WTC11 (cell line): ENCODE results near the gene TMEM259. TPM values are rescaled to one million over a fixed set of nuclear protein-coding genes. Genes with fewer than 3 reads are reported as not detected.

Experiments used
- GABPB1 ChIP-seq: sonication (generic); formaldehyde crosslinking; IDR thresholded peaks from 2 replicates; pipeline ENCODE4 v1.8.1; 2023; ENCODE audit warnings: mild to moderate bottlenecking, missing genetic modification reagents
- GRHL2 ChIP-seq: fragments of 250-450 bp; sonication (Bioruptor Pico); IDR thresholded peaks from 2 replicates; pipeline ENCODE4 v1.8.0; 2022; ENCODE audit warnings: mild to moderate bottlenecking, moderate library complexity; ENCODE audit not compliant: insufficient replicate concordance, severe bottlenecking
- GTF2I ChIP-seq: fragments of 250-450 bp; sonication (Bioruptor Pico); conservative IDR thresholded peaks from 2 replicates; pipeline ENCODE4 v1.4.0; 2021; ENCODE audit warnings: mild to moderate bottlenecking
- IRF2 ChIP-seq: sonication (generic); formaldehyde crosslinking; IDR thresholded peaks from 2 replicates; pipeline ENCODE4 v1.8.0; 2022; ENCODE audit warnings: low read depth, missing genetic modification reagents, borderline replicate concordance
- JUN ChIP-seq: sonication (generic); formaldehyde crosslinking; IDR thresholded peaks from 2 replicates; pipeline ENCODE4 v1.8.0; 2023; ENCODE audit warnings: mild to moderate bottlenecking, missing genetic modification reagents
- MXD4 ChIP-seq: fragments of 250-450 bp; sonication (Bioruptor Pico); IDR thresholded peaks from 2 replicates; pipeline ENCODE4 v1.8.0; 2021; ENCODE audit warnings: mild to moderate bottlenecking, moderate library complexity, borderline replicate concordance
- NFATC4 ChIP-seq: fragments of 250-450 bp; sonication (Bioruptor Pico); IDR thresholded peaks from 2 replicates; pipeline ENCODE4 v1.9.0; 2021; ENCODE audit warnings: mild to moderate bottlenecking
- NFYB ChIP-seq: sonication (generic); formaldehyde crosslinking; conservative IDR thresholded peaks from 2 replicates; pipeline ENCODE4 v1.8.0; 2022; ENCODE audit warnings: low read depth, missing genetic modification reagents
- NR3C1 ChIP-seq: sonication (generic); formaldehyde crosslinking; conservative IDR thresholded peaks from 2 replicates; pipeline ENCODE4 v1.8.1; 2023; ENCODE audit warnings: low read depth, mild to moderate bottlenecking, missing genetic modification reagents
- RORB ChIP-seq: fragments of 250-450 bp; sonication (Bioruptor Pico); IDR thresholded peaks from 2 replicates; pipeline ENCODE4 v1.9.0; 2021; ENCODE audit warnings: mild to moderate bottlenecking
- SMAD4 ChIP-seq: sonication (generic); formaldehyde crosslinking; IDR thresholded peaks from 2 replicates; pipeline ENCODE4 v1.8.0; 2022; ENCODE audit warnings: mild to moderate bottlenecking, missing genetic modification reagents
- TP53 ChIP-seq: sonication (generic); formaldehyde crosslinking; IDR thresholded peaks from 2 replicates; pipeline ENCODE4 v1.8.1; 2023; ENCODE audit warnings: mild to moderate bottlenecking, missing genetic modification reagents
- ZNF121 ChIP-seq: sonication (generic); formaldehyde crosslinking; IDR thresholded peaks from 2 replicates; pipeline ENCODE4 v1.8.0; 2023; ENCODE audit warnings: missing genetic modification reagents
- ZNF317 ChIP-seq: sonication (generic); formaldehyde crosslinking; IDR thresholded peaks from 2 replicates; pipeline ENCODE4 v1.8.1; 2023; ENCODE audit warnings: low read depth, mild to moderate bottlenecking, moderate library complexity, missing genetic modification reagents, borderline replicate concordance
- ZNF396 ChIP-seq: fragments of 250-450 bp; sonication (Bioruptor Pico); IDR thresholded peaks from 2 replicates; pipeline ENCODE4 v1.8.0; 2021; ENCODE audit warnings: mild to moderate bottlenecking, moderate library complexity, borderline replicate concordance
- ZNF416 ChIP-seq: fragments of 250-450 bp; sonication (Bioruptor Pico); IDR thresholded peaks from 2 replicates; pipeline ENCODE4 v1.9.0; 2021; ENCODE audit warnings: mild to moderate bottlenecking, inconsistent platforms
- ZNF423 ChIP-seq: fragments of 250-450 bp; sonication (Bioruptor Pico); IDR thresholded peaks from 2 replicates; pipeline ENCODE4 v2.1.2; 2022; ENCODE audit warnings: mild to moderate bottlenecking, moderate library complexity
- total RNA-seq: library from RNA; stranded (reverse); gene quantifications from 3 replicates; pipeline ENCODE4 v1.2.3, GENCODE V29; 2021
- TF ChIP-seq, protein P1 (sequence below): fragments of 250-450 bp; sonication (Bioruptor Pico); IDR thresholded peaks from 2 replicates; pipeline ENCODE4 v1.9.0; 2021; ENCODE audit warnings: mild to moderate bottlenecking, borderline replicate concordance
- TF ChIP-seq, protein P2 (sequence below): sonication (generic); formaldehyde crosslinking; IDR thresholded peaks from 2 replicates; pipeline ENCODE4 v1.8.1; 2023; ENCODE audit warnings: mild to moderate bottlenecking, missing genetic modification reagents, borderline replicate concordance
- TF ChIP-seq, protein P3 (sequence below): sonication (generic); formaldehyde crosslinking; IDR thresholded peaks from 2 replicates; pipeline ENCODE4 v1.8.0; 2022; ENCODE audit warnings: mild to moderate bottlenecking, missing genetic modification reagents
- TF ChIP-seq, protein P4 (sequence below): sonication (generic); formaldehyde crosslinking; conservative IDR thresholded peaks from 2 replicates; pipeline ENCODE4 v1.8.1; 2023; ENCODE audit warnings: mild to moderate bottlenecking, low read depth, missing genetic modification reagents, moderate library complexity
- TF ChIP-seq, protein P5 (sequence below): fragments of 250-450 bp; sonication (Bioruptor Pico); IDR thresholded peaks from 2 replicates; pipeline ENCODE4 v1.9.0; 2021; ENCODE audit warnings: mild to moderate bottlenecking
- TF ChIP-seq, protein P6 (sequence below): sonication (generic); formaldehyde crosslinking; IDR thresholded peaks from 2 replicates; pipeline ENCODE4 v1.8.0; 2023; ENCODE audit warnings: missing genetic modification reagents

The TMEM259 gene
- total RNA-seq, 1 experiment from 2014 or later, result 202 TPM

DNA sequence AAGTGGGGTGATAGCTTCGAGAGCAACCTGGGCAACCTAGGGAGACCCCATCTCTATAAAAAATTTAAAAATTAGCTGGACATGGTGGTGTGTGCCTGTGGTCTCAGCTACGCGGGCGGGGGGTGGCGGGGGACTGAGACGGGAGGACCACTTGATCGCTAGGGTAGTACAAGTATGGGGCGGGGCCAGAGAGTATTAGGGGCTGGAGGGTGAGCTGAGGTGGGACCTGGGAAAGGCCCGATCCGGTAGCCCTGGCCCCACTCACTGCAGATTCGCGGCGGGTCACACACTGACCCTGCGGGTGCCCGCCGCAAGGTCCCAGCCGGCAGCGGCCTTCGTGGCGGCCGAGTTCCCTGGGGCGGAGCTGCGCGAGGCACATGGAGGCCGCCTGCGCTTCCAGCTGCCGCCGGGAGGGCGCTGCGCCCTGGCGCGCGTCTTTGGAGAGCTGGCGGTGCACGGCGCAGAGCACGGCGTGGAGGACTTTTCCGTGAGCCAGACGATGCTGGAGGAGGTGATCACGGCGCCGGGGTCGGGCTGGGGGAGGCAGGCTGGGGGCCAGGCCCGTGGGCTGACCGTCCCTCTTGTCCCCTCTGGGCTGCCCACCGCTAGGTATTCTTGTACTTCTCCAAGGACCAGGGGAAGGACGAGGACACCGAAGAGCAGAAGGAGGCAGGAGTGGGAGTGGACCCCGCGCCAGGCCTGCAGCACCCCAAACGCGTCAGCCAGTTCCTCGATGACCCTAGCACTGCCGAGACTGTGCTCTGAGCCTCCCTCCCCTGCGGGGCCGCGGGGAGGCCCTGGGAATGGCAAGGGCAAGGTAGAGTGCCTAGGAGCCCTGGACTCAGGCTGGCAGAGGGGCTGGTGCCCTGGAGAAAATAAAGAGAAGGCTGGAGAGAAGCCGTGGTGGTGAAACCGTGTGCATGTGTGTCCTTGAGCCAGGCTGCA is 44.0 kb upstream of the TMEM259 start (continued):
- TF ChIP-seq, protein P1, sequence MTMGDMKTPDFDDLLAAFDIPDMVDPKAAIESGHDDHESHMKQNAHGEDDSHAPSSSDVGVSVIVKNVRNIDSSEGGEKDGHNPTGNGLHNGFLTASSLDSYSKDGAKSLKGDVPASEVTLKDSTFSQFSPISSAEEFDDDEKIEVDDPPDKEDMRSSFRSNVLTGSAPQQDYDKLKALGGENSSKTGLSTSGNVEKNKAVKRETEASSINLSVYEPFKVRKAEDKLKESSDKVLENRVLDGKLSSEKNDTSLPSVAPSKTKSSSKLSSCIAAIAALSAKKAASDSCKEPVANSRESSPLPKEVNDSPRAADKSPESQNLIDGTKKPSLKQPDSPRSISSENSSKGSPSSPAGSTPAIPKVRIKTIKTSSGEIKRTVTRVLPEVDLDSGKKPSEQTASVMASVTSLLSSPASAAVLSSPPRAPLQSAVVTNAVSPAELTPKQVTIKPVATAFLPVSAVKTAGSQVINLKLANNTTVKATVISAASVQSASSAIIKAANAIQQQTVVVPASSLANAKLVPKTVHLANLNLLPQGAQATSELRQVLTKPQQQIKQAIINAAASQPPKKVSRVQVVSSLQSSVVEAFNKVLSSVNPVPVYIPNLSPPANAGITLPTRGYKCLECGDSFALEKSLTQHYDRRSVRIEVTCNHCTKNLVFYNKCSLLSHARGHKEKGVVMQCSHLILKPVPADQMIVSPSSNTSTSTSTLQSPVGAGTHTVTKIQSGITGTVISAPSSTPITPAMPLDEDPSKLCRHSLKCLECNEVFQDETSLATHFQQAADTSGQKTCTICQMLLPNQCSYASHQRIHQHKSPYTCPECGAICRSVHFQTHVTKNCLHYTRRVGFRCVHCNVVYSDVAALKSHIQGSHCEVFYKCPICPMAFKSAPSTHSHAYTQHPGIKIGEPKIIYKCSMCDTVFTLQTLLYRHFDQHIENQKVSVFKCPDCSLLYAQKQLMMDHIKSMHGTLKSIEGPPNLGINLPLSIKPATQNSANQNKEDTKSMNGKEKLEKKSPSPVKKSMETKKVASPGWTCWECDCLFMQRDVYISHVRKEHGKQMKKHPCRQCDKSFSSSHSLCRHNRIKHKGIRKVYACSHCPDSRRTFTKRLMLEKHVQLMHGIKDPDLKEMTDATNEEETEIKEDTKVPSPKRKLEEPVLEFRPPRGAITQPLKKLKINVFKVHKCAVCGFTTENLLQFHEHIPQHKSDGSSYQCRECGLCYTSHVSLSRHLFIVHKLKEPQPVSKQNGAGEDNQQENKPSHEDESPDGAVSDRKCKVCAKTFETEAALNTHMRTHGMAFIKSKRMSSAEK (CRISPR knock-in tag), result no peak
- TF ChIP-seq, protein P2, sequence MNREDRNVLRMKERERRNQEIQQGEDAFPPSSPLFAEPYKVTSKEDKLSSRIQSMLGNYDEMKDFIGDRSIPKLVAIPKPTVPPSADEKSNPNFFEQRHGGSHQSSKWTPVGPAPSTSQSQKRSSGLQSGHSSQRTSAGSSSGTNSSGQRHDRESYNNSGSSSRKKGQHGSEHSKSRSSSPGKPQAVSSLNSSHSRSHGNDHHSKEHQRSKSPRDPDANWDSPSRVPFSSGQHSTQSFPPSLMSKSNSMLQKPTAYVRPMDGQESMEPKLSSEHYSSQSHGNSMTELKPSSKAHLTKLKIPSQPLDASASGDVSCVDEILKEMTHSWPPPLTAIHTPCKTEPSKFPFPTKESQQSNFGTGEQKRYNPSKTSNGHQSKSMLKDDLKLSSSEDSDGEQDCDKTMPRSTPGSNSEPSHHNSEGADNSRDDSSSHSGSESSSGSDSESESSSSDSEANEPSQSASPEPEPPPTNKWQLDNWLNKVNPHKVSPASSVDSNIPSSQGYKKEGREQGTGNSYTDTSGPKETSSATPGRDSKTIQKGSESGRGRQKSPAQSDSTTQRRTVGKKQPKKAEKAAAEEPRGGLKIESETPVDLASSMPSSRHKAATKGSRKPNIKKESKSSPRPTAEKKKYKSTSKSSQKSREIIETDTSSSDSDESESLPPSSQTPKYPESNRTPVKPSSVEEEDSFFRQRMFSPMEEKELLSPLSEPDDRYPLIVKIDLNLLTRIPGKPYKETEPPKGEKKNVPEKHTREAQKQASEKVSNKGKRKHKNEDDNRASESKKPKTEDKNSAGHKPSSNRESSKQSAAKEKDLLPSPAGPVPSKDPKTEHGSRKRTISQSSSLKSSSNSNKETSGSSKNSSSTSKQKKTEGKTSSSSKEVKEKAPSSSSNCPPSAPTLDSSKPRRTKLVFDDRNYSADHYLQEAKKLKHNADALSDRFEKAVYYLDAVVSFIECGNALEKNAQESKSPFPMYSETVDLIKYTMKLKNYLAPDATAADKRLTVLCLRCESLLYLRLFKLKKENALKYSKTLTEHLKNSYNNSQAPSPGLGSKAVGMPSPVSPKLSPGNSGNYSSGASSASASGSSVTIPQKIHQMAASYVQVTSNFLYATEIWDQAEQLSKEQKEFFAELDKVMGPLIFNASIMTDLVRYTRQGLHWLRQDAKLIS (CRISPR knock-in tag), result no peak
- TF ChIP-seq NR3C1 (no peak; the same call in 1 of the 2 replicates), RORB (CRISPR knock-in tag) (no peak), NFATC4 (no peak), ZNF121 (no peak), ZNF423 (CRISPR knock-in tag) (no peak), GTF2I (CRISPR knock-in tag) (no peak), NFYB (no peak), ZNF396 (CRISPR knock-in tag) (no peak), GRHL2 (CRISPR knock-in tag) (no peak), ZNF416 (no peak), IRF2 (CRISPR knock-in tag) (no peak), SMAD4 (CRISPR knock-in tag) (peak; percentile 76; the same call in 1 of the 2 replicates), MXD4 (CRISPR knock-in tag) (no peak), GABPB1 (CRISPR knock-in tag) (no peak), JUN (CRISPR knock-in tag) (0 out of 2 replicates have a peak, but pooled peaks have one; percentile 20), ZNF317 (CRISPR knock-in tag) (no peak), TP53 (CRISPR knock-in tag) (peak; percentile 89)
- TF ChIP-seq, protein P3, sequence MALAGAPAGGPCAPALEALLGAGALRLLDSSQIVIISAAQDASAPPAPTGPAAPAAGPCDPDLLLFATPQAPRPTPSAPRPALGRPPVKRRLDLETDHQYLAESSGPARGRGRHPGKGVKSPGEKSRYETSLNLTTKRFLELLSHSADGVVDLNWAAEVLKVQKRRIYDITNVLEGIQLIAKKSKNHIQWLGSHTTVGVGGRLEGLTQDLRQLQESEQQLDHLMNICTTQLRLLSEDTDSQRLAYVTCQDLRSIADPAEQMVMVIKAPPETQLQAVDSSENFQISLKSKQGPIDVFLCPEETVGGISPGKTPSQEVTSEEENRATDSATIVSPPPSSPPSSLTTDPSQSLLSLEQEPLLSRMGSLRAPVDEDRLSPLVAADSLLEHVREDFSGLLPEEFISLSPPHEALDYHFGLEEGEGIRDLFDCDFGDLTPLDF (CRISPR knock-in tag), result 0 out of 2 replicates have a peak, but pooled peaks have one; percentile 73
- TF ChIP-seq, protein P4, sequence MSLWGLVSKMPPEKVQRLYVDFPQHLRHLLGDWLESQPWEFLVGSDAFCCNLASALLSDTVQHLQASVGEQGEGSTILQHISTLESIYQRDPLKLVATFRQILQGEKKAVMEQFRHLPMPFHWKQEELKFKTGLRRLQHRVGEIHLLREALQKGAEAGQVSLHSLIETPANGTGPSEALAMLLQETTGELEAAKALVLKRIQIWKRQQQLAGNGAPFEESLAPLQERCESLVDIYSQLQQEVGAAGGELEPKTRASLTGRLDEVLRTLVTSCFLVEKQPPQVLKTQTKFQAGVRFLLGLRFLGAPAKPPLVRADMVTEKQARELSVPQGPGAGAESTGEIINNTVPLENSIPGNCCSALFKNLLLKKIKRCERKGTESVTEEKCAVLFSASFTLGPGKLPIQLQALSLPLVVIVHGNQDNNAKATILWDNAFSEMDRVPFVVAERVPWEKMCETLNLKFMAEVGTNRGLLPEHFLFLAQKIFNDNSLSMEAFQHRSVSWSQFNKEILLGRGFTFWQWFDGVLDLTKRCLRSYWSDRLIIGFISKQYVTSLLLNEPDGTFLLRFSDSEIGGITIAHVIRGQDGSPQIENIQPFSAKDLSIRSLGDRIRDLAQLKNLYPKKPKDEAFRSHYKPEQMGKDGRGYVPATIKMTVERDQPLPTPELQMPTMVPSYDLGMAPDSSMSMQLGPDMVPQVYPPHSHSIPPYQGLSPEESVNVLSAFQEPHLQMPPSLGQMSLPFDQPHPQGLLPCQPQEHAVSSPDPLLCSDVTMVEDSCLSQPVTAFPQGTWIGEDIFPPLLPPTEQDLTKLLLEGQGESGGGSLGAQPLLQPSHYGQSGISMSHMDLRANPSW (CRISPR knock-in tag), result peak; percentile 31; the same call in 1 of the 2 replicates
- TF ChIP-seq, protein P5, sequence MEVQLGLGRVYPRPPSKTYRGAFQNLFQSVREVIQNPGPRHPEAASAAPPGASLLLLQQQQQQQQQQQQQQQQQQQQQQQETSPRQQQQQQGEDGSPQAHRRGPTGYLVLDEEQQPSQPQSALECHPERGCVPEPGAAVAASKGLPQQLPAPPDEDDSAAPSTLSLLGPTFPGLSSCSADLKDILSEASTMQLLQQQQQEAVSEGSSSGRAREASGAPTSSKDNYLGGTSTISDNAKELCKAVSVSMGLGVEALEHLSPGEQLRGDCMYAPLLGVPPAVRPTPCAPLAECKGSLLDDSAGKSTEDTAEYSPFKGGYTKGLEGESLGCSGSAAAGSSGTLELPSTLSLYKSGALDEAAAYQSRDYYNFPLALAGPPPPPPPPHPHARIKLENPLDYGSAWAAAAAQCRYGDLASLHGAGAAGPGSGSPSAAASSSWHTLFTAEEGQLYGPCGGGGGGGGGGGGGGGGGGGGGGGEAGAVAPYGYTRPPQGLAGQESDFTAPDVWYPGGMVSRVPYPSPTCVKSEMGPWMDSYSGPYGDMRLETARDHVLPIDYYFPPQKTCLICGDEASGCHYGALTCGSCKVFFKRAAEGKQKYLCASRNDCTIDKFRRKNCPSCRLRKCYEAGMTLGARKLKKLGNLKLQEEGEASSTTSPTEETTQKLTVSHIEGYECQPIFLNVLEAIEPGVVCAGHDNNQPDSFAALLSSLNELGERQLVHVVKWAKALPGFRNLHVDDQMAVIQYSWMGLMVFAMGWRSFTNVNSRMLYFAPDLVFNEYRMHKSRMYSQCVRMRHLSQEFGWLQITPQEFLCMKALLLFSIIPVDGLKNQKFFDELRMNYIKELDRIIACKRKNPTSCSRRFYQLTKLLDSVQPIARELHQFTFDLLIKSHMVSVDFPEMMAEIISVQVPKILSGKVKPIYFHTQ (CRISPR knock-in tag), result no peak
- TF ChIP-seq, protein P6, sequence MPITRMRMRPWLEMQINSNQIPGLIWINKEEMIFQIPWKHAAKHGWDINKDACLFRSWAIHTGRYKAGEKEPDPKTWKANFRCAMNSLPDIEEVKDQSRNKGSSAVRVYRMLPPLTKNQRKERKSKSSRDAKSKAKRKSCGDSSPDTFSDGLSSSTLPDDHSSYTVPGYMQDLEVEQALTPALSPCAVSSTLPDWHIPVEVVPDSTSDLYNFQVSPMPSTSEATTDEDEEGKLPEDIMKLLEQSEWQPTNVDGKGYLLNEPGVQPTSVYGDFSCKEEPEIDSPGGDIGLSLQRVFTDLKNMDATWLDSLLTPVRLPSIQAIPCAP (CRISPR knock-in tag), result peak; percentile 70; the same call in 1 of the 2 replicates
